HCT116 (cell line): ENCODE data around the gene TGFBR3. TPM values are rescaled to one million over a fixed set of nuclear protein-coding genes. Genes with fewer than 3 reads are reported as not detected.

Experiments
- ATAC-seq: fragments of 200-7000 bp; cut with Tn5 transposase; 2 replicates; pipeline ENCODE4 v1.9.1; 2020; ENCODE audit warnings: mild to moderate bottlenecking, moderate library complexity
- BruUV-seq: library from RNA; stranded (reverse); fragments of 400-500 nt; replicated peaks from 2 replicates; lab custom pipeline; 2021; lab: Mats Ljungman, UMichigan
- CTCF ChIA-PET: fragments of 300-600 bp; sonication (Branson Sonifier 250); formaldehyde crosslinking; loops from one replicate; lab custom pipeline; 2021; ENCODE audit warnings: antibody characterized with exemption; lab: Charles Lee
- POLR2A ChIA-PET: fragments of 300-600, 350-600 bp; sonication (Branson Sonifier 250); formaldehyde crosslinking; loops from one replicate; lab custom pipeline; 2021; ENCODE audit warnings: antibody characterized with exemption; lab: Charles Lee
- RAD21 ChIA-PET, 2 experiments: fragments of 300-600 bp; sonication (Branson Sonifier 250); formaldehyde crosslinking; loops; one replicate each; lab custom pipeline; 2023; ENCODE audit warnings: low total read pairs in 2 of 2; ENCODE audit not compliant: uncharacterized antibody in 2 of 2, unreplicated experiment in 2 of 2, low non-redundant PET in 1 of 2; lab: Charles Lee
- DNase-seq: peaks from one replicate; pipeline ENCODE4 v3.0.0-alpha.2; 2010; ENCODE audit warnings: low read depth, low spot score
- H2AFZ ChIP-seq: fragments of 200-600 bp; shearing (Covaris generic), sonication (generic); 2 replicates; pipeline ENCODE4 v1.6.1; 2017; ENCODE audit warnings: low read depth, mixed run types, mixed read lengths, antibody characterized with exemption, low read length; ENCODE audit not compliant: poor library complexity, severe bottlenecking
- H3K27ac ChIP-seq: 2 replicates; pipeline ENCODE4 v1.5.1; 2012; ENCODE audit warnings: low read depth, low read length
- H3K27me3 ChIP-seq: fragments of 200-600 bp; sonication (generic); 2 replicates; pipeline ENCODE4 v1.6.1; 2016; ENCODE audit warnings: mixed run types, low read length, mixed read lengths; ENCODE audit not compliant: insufficient read depth
- H3K36me3 ChIP-seq, 2 experiments: fragments of 200-500 bp in 1 of 2; fragments of 200-600 bp in 1 of 2; sonication (Bioruptor generic) in 1 of 2; sonication (generic) in 1 of 2; 2 replicates each; pipeline versions ENCODE4 v1.5.1 to v1.6.1; 2014 to 2016; ENCODE audit warnings: low read length in 2 of 2, inconsistent platforms in 1 of 2, mixed read lengths in 1 of 2, mixed run types in 1 of 2; ENCODE audit not compliant: insufficient read depth in 2 of 2, control insufficient read depth in 1 of 2
- H3K4me1 ChIP-seq, 2 experiments: fragments of 200-600 bp in 1 of 2; sonication (generic) in 1 of 2; 2 replicates each; pipeline versions ENCODE4 v1.5.1 to v1.6.1; 2012 to 2017; ENCODE audit warnings: low read length in 2 of 2, inconsistent platforms in 1 of 2, mild to moderate bottlenecking in 1 of 2, mixed read lengths in 1 of 2, mixed run types in 1 of 2, moderate library complexity in 1 of 2; ENCODE audit not compliant: insufficient read depth in 2 of 2, control insufficient read depth in 1 of 2
- H3K4me2 ChIP-seq: fragments of 200-600 bp; sonication (generic); 2 replicates; pipeline ENCODE4 v1.6.1; 2017; ENCODE audit warnings: mixed run types, low read length, mixed read lengths
- H3K4me3 ChIP-seq, 2 experiments: fragments of 200-600 bp in 1 of 2; sonication (generic) in 1 of 2; replicated peaks in 1 of 2; 2 replicates each; pipeline ENCODE4 v1.5.1; 2011 to 2016; ENCODE audit warnings: low read length in 2 of 2, control low read depth in 1 of 2, low read depth in 1 of 2, mild to moderate bottlenecking in 1 of 2, mixed read lengths in 1 of 2, mixed run types in 1 of 2
- H3K79me2 ChIP-seq: fragments of 200-600 bp; sonication (generic); 2 replicates; pipeline ENCODE4 v1.6.1; 2017; ENCODE audit warnings: mild to moderate bottlenecking, mixed run types, low read length, moderate library complexity, mixed read lengths; ENCODE audit not compliant: insufficient read depth
- H3K9ac ChIP-seq: fragments of 200-600 bp; sonication (generic); 2 replicates; pipeline ENCODE4 v1.6.1; 2016; ENCODE audit warnings: low read length, mixed read lengths
- H3K9me2 ChIP-seq: fragments of 200-600 bp; sonication (generic), shearing (Covaris generic); 2 replicates; pipeline ENCODE4 v1.6.1; 2017; ENCODE audit warnings: mixed run types, mild to moderate bottlenecking, moderate library complexity; ENCODE audit not compliant: insufficient read depth
- H3K9me3 ChIP-seq, 2 experiments: fragments of 200-500 bp in 1 of 2; fragments of 200-600 bp in 1 of 2; sonication (Bioruptor generic) in 1 of 2; sonication (generic) in 1 of 2; 2 replicates each; pipeline ENCODE4 v1.6.1; 2014 to 2017; ENCODE audit warnings: low read length in 2 of 2, mixed read lengths in 2 of 2, inconsistent platforms in 1 of 2, low read depth in 1 of 2, mild to moderate bottlenecking in 1 of 2, mixed run types in 1 of 2, moderate library complexity in 1 of 2; ENCODE audit not compliant: control insufficient read depth in 1 of 2, insufficient read depth in 1 of 2
- H4K20me1 ChIP-seq: fragments of 200-600 bp; sonication (generic), shearing (Covaris generic); 2 replicates; pipeline ENCODE4 v1.6.1; 2017; ENCODE audit warnings: mixed run types, mild to moderate bottlenecking, moderate library complexity; ENCODE audit not compliant: insufficient read depth
- CBX3 ChIP-seq: IDR thresholded peaks from 2 replicates; pipeline ENCODE4 v1.6.1; 2012; ENCODE audit warnings: low read depth
- CEBPB ChIP-seq: IDR thresholded peaks from 2 replicates; pipeline ENCODE4 v1.6.1; 2012; ENCODE audit warnings: low read depth
- CTCF ChIP-seq, 3 experiments: fragments of 200-600 bp in 1 of 3; sonication (generic) in 1 of 3; IDR thresholded peaks in 2 of 3; conservative IDR thresholded peaks in 1 of 3; 2 replicates each; pipeline ENCODE4 v1.5.1; 2012 to 2017; ENCODE audit warnings: low read depth in 2 of 3, low read length in 2 of 3, antibody characterized with exemption in 1 of 3, borderline replicate concordance in 1 of 3, control low read depth in 1 of 3, mild to moderate bottlenecking in 1 of 3, mixed read lengths in 1 of 3, mixed run types in 1 of 3, moderate library complexity in 1 of 3; ENCODE audit not compliant: insufficient read depth in 1 of 3
- EGR1 ChIP-seq: IDR thresholded peaks from 2 replicates; pipeline ENCODE4 v1.6.1; 2012; ENCODE audit warnings: low read depth
- ELF1 ChIP-seq: IDR thresholded peaks from 2 replicates; pipeline ENCODE4 v1.6.1; 2012; ENCODE audit warnings: low read depth, borderline replicate concordance
- EZH2 ChIP-seq: fragments of 200-600 bp; sonication (generic); IDR thresholded peaks from 2 replicates; pipeline ENCODE4 v1.6.1; 2017; ENCODE audit warnings: antibody characterized with exemption, mixed run types
- EZH2phosphoT487 ChIP-seq: fragments of 200-600 bp; IDR thresholded peaks from 2 replicates; pipeline ENCODE4 v1.6.1; 2018; ENCODE audit warnings: antibody characterized with exemption, borderline replicate concordance
- FOSL1 ChIP-seq: IDR thresholded peaks from 2 replicates; pipeline ENCODE4 v1.6.1; 2012; ENCODE audit warnings: low read depth
- JUND ChIP-seq: IDR thresholded peaks from 2 replicates; pipeline ENCODE4 v1.6.1; 2012
- MAX ChIP-seq: IDR thresholded peaks from 2 replicates; pipeline ENCODE4 v1.6.1; 2012
- POLR2A ChIP-seq: IDR thresholded peaks from 2 replicates; pipeline ENCODE4 v1.7.0; 2011; ENCODE audit warnings: borderline replicate concordance; ENCODE audit not compliant: insufficient read depth, insufficient read length; ENCODE audit errors: extremely low read depth
- RAD21 ChIP-seq: IDR thresholded peaks from 2 replicates; pipeline ENCODE4 v1.6.1; 2012; ENCODE audit warnings: low read depth, mild to moderate bottlenecking
- SIN3A ChIP-seq: IDR thresholded peaks from 2 replicates; pipeline ENCODE4 v1.6.1; 2012; ENCODE audit warnings: low read depth
- SP1 ChIP-seq: IDR thresholded peaks from 2 replicates; pipeline ENCODE4 v1.6.1; 2012; ENCODE audit warnings: low read depth
- TCF7L2 ChIP-seq: IDR thresholded peaks from 2 replicates; pipeline ENCODE4 v1.7.0; 2011; ENCODE audit warnings: borderline replicate concordance, inconsistent platforms; ENCODE audit not compliant: insufficient read depth, insufficient read length; ENCODE audit errors: extremely low read depth
- YY1 ChIP-seq: IDR thresholded peaks from 2 replicates; pipeline ENCODE4 v1.6.1; 2011; ENCODE audit warnings: low read length, low read depth, moderate library complexity, mild to moderate bottlenecking; ENCODE audit not compliant: insufficient replicate concordance; ENCODE audit errors: extremely low read depth
- ZNF274 ChIP-seq: fragments of 200-500 bp; sonication (Bioruptor generic); IDR thresholded peaks from 2 replicates; pipeline ENCODE4 v1.6.1; 2014; ENCODE audit warnings: mild to moderate bottlenecking, low read depth, low read length, inconsistent platforms
- intact Hi-C: fragments of 100-400 bp; cut with micrococcal nuclease; formaldehyde crosslinking; loops from 2 replicates; pipeline ENCODE4 v1.10.0; 2022
- total RNA-seq: library from RNA; stranded (reverse); gene quantifications from one replicate; pipeline ENCODE4 v1.2.1, GENCODE V29; 2021; ENCODE audit not compliant: unreplicated experiment
- TF ChIP-seq, protein P1 (sequence below): IDR thresholded peaks from 2 replicates; pipeline ENCODE4 v1.6.1; 2011; ENCODE audit warnings: mild to moderate bottlenecking, low read length, moderate library complexity; ENCODE audit not compliant: insufficient replicate concordance; ENCODE audit errors: extremely low read depth
- TF ChIP-seq, protein P2 (sequence below): IDR thresholded peaks from 2 replicates; pipeline ENCODE4 v1.6.1; 2012
- TF ChIP-seq, protein P3 (sequence below): IDR thresholded peaks from 2 replicates; pipeline ENCODE4 v1.6.1; 2012; ENCODE audit warnings: low read depth

The TGFBR3 gene
- total RNA-seq, 1 experiment from 2014 or later, result 7.1 TPM

- Histone ChIP-seq H3K4me1 (no peaks in the 10 kb centered on the region), H2AFZ (no peak overlapping the region), H3K36me3 (no peaks in the 10 kb centered on the region)
- RAD21 ChIA-PET, result no interaction called here
- DNase-seq, result no peak
- intact Hi-C loops, result no loop called here
- TF ChIP-seq POLR2A (no peak), EZH2 (no peak), SP1 (no peak), MAX (no peak), TCF7L2 (no peak), ELF1 (no peak), RAD21 (no peak), YY1 (no peak), EGR1 (no peak), SIN3A (no peak), JUND (no peak), FOSL1 (no peak), CTCF (IDR thresholded peaks at IDR 0.05 in 2 of 3, conservative IDR thresholded peaks at IDR 0.05 in 1 of 3; ENCODE audit: borderline replicate concordance in 1 of 3, insufficient read depth in 1 of 3, low read depth in 2 of 3, low read length in 2 of 3) (no peak), ZNF274 (no peak), EZH2phosphoT487 (no peak), CBX3 (no peak), CEBPB (no peak)
- TF ChIP-seq, protein P1, sequence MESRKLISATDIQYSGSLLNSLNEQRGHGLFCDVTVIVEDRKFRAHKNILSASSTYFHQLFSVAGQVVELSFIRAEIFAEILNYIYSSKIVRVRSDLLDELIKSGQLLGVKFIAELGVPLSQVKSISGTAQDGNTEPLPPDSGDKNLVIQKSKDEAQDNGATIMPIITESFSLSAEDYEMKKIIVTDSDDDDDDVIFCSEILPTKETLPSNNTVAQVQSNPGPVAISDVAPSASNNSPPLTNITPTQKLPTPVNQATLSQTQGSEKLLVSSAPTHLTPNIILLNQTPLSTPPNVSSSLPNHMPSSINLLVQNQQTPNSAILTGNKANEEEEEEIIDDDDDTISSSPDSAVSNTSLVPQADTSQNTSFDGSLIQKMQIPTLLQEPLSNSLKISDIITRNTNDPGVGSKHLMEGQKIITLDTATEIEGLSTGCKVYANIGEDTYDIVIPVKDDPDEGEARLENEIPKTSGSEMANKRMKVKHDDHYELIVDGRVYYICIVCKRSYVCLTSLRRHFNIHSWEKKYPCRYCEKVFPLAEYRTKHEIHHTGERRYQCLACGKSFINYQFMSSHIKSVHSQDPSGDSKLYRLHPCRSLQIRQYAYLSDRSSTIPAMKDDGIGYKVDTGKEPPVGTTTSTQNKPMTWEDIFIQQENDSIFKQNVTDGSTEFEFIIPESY, result no peak
- TF ChIP-seq, protein P2, sequence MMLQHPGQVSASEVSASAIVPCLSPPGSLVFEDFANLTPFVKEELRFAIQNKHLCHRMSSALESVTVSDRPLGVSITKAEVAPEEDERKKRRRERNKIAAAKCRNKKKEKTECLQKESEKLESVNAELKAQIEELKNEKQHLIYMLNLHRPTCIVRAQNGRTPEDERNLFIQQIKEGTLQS, result no peak
- TF ChIP-seq, protein P3, sequence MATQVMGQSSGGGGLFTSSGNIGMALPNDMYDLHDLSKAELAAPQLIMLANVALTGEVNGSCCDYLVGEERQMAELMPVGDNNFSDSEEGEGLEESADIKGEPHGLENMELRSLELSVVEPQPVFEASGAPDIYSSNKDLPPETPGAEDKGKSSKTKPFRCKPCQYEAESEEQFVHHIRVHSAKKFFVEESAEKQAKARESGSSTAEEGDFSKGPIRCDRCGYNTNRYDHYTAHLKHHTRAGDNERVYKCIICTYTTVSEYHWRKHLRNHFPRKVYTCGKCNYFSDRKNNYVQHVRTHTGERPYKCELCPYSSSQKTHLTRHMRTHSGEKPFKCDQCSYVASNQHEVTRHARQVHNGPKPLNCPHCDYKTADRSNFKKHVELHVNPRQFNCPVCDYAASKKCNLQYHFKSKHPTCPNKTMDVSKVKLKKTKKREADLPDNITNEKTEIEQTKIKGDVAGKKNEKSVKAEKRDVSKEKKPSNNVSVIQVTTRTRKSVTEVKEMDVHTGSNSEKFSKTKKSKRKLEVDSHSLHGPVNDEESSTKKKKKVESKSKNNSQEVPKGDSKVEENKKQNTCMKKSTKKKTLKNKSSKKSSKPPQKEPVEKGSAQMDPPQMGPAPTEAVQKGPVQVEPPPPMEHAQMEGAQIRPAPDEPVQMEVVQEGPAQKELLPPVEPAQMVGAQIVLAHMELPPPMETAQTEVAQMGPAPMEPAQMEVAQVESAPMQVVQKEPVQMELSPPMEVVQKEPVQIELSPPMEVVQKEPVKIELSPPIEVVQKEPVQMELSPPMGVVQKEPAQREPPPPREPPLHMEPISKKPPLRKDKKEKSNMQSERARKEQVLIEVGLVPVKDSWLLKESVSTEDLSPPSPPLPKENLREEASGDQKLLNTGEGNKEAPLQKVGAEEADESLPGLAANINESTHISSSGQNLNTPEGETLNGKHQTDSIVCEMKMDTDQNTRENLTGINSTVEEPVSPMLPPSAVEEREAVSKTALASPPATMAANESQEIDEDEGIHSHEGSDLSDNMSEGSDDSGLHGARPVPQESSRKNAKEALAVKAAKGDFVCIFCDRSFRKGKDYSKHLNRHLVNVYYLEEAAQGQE, result no peak
- TF ChIP-seq, all 23 proteins: peak for 0
- ChIA-PET POLR2A (no interaction called here), CTCF (no interaction called here)
- H3K27me3 ChIP-seq, result no peaks in the 10 kb centered on the region
- no peaks in the 10 kb centered on the region for H3K9me3 ChIP-seq
- no peaks in the 10 kb centered on the region for H4K20me1 ChIP-seq
- ATAC-seq, result no peak
- no peak overlapping the region for H3K4me2 ChIP-seq
- no peak overlapping the region for H3K27ac ChIP-seq
- no peaks in the 10 kb centered on the region for H3K9me2 ChIP-seq
- H3K9ac ChIP-seq, result no peak overlapping the region
- no TSS peak for BruUV-seq
- no peak overlapping the region for H3K4me3 ChIP-seq
- H3K79me2 ChIP-seq, result no peaks in the 10 kb centered on the region
These were observed 109.7 kb downstream of the TGFBR3 start for GRCh38 chr1:91776068-91776794.
